Measurements from ENCODE around the gene SLC39A9. TPM values are rescaled to one million over a fixed set of nuclear protein-coding genes. Genes with fewer than 3 reads are reported as not detected.

SLC39A9 gene
- polyA plus RNA-seq, 1 donor from 2014 or later: 88.5 TPM

DNA sequence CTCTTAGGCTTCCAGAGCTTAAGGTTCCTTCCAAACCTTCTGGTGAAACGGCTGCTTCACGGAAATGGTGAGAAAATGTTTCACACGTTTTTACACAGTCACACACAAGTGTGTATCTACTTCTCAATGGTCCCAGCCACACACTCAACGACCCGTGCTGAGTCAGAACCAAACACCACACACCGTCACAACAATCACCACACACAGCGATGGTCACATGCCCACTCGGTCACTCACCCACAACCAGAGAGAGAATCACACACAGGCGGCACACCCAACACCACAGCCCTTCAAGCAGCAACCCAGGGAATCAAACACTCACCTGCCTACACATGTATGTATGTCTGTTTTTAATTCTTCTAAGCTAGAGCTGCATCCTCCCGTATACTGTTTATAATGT lies 73.4 kb downstream of the SLC39A9 start:
- Histone ChIP-seq H3K4me3 (ENCODE audit: low read length) (no peak overlapping the region), H3F3A (ENCODE audit: insufficient read depth, low read length, poor library complexity, severe bottlenecking) (no peaks in the 10 kb centered on the region), H3K36me3 (ENCODE audit: insufficient read depth, low read length) (no peaks in the 10 kb centered on the region), H4K20me1 (ENCODE audit: insufficient read depth) (no peaks in the 10 kb centered on the region), H3K4me2 (ENCODE audit: low read length) (no peak overlapping the region), H2AFZ (ENCODE audit: low read depth, low read length) (no peak overlapping the region), H3K9me2 (ENCODE audit: insufficient read depth, low read length) (no peaks in the 10 kb centered on the region), H3K9ac (ENCODE audit: low read length) (no peak overlapping the region), H3K27me3 (ENCODE audit: insufficient read depth, low read depth, low read length) (no peaks in the 10 kb centered on the region), H3K79me2 (replicated peaks; ENCODE audit: insufficient read depth, low read length) (no peaks in the 10 kb centered on the region), H3K9me3 (ENCODE audit: low read length) (no peaks in the 10 kb centered on the region), H3K27ac (ENCODE audit: low read length) (no peak overlapping the region)
- TF ChIP-seq RAD21 (conservative IDR thresholded peaks at IDR 0.05) (no peak), EZH2 (IDR thresholded peaks at IDR 0.05; ENCODE audit: borderline replicate concordance, insufficient read depth, low read length, poor library complexity, severe bottlenecking) (no peak), POLR2AphosphoS5 (IDR thresholded peaks at IDR 0.05) (no peak), SMC3 (conservative IDR thresholded peaks at IDR 0.05; ENCODE audit: poor library complexity) (no peak)
- TF ChIP-seq, protein P1, sequence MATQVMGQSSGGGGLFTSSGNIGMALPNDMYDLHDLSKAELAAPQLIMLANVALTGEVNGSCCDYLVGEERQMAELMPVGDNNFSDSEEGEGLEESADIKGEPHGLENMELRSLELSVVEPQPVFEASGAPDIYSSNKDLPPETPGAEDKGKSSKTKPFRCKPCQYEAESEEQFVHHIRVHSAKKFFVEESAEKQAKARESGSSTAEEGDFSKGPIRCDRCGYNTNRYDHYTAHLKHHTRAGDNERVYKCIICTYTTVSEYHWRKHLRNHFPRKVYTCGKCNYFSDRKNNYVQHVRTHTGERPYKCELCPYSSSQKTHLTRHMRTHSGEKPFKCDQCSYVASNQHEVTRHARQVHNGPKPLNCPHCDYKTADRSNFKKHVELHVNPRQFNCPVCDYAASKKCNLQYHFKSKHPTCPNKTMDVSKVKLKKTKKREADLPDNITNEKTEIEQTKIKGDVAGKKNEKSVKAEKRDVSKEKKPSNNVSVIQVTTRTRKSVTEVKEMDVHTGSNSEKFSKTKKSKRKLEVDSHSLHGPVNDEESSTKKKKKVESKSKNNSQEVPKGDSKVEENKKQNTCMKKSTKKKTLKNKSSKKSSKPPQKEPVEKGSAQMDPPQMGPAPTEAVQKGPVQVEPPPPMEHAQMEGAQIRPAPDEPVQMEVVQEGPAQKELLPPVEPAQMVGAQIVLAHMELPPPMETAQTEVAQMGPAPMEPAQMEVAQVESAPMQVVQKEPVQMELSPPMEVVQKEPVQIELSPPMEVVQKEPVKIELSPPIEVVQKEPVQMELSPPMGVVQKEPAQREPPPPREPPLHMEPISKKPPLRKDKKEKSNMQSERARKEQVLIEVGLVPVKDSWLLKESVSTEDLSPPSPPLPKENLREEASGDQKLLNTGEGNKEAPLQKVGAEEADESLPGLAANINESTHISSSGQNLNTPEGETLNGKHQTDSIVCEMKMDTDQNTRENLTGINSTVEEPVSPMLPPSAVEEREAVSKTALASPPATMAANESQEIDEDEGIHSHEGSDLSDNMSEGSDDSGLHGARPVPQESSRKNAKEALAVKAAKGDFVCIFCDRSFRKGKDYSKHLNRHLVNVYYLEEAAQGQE (IDR thresholded peaks at IDR 0.05; ENCODE audit: borderline replicate concordance): no peak

DNA sequence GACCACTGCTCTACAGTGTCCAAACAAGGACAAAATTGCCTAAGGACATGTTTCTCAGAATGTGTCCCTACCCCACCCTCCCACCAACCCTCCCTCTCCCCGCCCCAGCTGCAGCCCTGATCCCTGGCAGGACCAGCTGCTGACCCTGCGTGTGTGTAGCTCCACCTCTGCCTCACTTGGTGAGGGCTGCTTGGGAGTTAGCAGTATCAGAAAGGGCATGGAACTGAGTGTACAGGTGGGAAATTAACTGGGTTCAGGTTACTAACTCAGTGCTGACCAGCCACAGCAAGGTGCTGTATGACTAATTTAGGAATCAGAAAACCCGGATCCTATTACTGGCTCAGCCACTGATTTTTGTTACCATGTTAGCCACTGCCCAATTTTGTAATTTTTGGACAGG lies 74.8 kb downstream of the SLC39A9 start:
- H3K79me2 ChIP-seq (replicated peaks; ENCODE audit: insufficient read depth, low read length): no peaks in the 10 kb centered on the region
- H3K4me2 ChIP-seq (ENCODE audit: low read length): no peak overlapping the region
- no peak overlapping the region for H3K27ac ChIP-seq (ENCODE audit: low read length)
- no peak overlapping the region for H3K9ac ChIP-seq (ENCODE audit: low read length)
- no peaks in the 10 kb centered on the region for H3F3A ChIP-seq (ENCODE audit: insufficient read depth, low read length, poor library complexity, severe bottlenecking)
- H3K36me3 ChIP-seq (ENCODE audit: insufficient read depth, low read length): no peaks in the 10 kb centered on the region
- H3K27me3 ChIP-seq (ENCODE audit: insufficient read depth, low read depth, low read length): no peaks in the 10 kb centered on the region
- no peak overlapping the region for H3K4me3 ChIP-seq (ENCODE audit: low read length)
- H3K9me2 ChIP-seq (ENCODE audit: insufficient read depth, low read length): no peaks in the 10 kb centered on the region
- no peaks in the 10 kb centered on the region for H4K20me1 ChIP-seq (ENCODE audit: insufficient read depth)
- H2AFZ ChIP-seq (ENCODE audit: low read depth, low read length): no peak overlapping the region
- no peaks in the 10 kb centered on the region for H3K9me3 ChIP-seq (ENCODE audit: low read length)
- TF ChIP-seq RAD21 (conservative IDR thresholded peaks at IDR 0.05) (no peak), MXI1 (conservative IDR thresholded peaks at IDR 0.05; ENCODE audit: poor library complexity, severe bottlenecking) (no peak), EZH2 (IDR thresholded peaks at IDR 0.05; ENCODE audit: borderline replicate concordance, insufficient read depth, low read length, poor library complexity, severe bottlenecking) (no peak), EP300 (conservative IDR thresholded peaks at IDR 0.05; ENCODE audit: poor library complexity, severe bottlenecking) (no peak), TAF1 (IDR thresholded peaks at IDR 0.05; ENCODE audit: low read depth) (no peak), POLR2AphosphoS5 (IDR thresholded peaks at IDR 0.05) (no peak), SMC3 (conservative IDR thresholded peaks at IDR 0.05; ENCODE audit: poor library complexity) (no peak)
- TF ChIP-seq, protein P2, sequence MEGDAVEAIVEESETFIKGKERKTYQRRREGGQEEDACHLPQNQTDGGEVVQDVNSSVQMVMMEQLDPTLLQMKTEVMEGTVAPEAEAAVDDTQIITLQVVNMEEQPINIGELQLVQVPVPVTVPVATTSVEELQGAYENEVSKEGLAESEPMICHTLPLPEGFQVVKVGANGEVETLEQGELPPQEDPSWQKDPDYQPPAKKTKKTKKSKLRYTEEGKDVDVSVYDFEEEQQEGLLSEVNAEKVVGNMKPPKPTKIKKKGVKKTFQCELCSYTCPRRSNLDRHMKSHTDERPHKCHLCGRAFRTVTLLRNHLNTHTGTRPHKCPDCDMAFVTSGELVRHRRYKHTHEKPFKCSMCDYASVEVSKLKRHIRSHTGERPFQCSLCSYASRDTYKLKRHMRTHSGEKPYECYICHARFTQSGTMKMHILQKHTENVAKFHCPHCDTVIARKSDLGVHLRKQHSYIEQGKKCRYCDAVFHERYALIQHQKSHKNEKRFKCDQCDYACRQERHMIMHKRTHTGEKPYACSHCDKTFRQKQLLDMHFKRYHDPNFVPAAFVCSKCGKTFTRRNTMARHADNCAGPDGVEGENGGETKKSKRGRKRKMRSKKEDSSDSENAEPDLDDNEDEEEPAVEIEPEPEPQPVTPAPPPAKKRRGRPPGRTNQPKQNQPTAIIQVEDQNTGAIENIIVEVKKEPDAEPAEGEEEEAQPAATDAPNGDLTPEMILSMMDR (IDR thresholded peaks at IDR 0.05; ENCODE audit: poor library complexity, severe bottlenecking): no peak
- TF ChIP-seq, protein P1 (IDR thresholded peaks at IDR 0.05; ENCODE audit: borderline replicate concordance): no peak
